ENCODE results near the gene HOTAIR. TPM values are rescaled to one million over a fixed set of nuclear protein-coding genes. Genes with fewer than 3 reads are reported as not detected.

Gene HOTAIR
- total RNA-seq, 1 experiment from 2014 or later, result 5.5 TPM

DNA sequence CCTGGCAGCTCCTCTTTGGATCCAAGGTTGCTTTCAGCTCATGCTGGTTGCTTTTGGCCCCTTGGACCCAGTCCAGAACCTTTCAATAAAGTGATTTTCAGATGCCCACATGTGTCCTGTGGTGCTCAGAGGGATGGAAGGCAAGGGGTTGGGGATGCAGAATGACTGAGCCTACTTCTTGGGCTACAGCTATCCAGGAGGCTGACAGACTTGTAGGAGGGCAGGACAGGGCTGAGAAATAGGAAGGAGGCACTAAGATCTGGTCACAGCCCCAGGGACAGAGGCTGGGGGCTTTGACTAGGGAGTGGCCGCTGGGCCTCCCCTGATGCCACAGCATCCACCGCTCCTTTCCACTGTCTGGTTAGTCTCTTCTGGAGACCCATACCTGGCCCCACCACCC, 3.1 kb downstream of the HOTAIR start:
- Histone ChIP-seq H3K27ac (ENCODE audit: low read depth, low read length, poor library complexity, severe bottlenecking) (no peak overlapping the region), H3K27me3 (replicated peaks; ENCODE audit: insufficient read depth, low read depth, low read length, poor library complexity) (no peaks in the 10 kb centered on the region), H3K36me3 (ENCODE audit: insufficient read depth, low read length, poor library complexity, severe bottlenecking) (no peaks in the 10 kb centered on the region), H3K4me1 (ENCODE audit: insufficient read depth, low read length, poor library complexity, severe bottlenecking) (peaks cover 36% of the 10 kb centered on the region), H3K9me3 (ENCODE audit: low read depth, low read length, poor library complexity, severe bottlenecking) (peaks cover 6% of the 10 kb centered on the region), H3K4me3 (ENCODE audit: low read depth, low read length, poor library complexity, severe bottlenecking) (no peak overlapping the region)
- no peak for DNase-seq (ENCODE audit: low spot score)
- ChIA-PET CTCF (no interaction called here), POLR2A (ENCODE audit: low non-redundant PET) (interaction anchor here (0.6 kb wide), 1 partner anchor 591 kb away, joined by 8 read pairs; the partner anchor contains the start of gene SP1)
- TF ChIP-seq, protein P1, sequence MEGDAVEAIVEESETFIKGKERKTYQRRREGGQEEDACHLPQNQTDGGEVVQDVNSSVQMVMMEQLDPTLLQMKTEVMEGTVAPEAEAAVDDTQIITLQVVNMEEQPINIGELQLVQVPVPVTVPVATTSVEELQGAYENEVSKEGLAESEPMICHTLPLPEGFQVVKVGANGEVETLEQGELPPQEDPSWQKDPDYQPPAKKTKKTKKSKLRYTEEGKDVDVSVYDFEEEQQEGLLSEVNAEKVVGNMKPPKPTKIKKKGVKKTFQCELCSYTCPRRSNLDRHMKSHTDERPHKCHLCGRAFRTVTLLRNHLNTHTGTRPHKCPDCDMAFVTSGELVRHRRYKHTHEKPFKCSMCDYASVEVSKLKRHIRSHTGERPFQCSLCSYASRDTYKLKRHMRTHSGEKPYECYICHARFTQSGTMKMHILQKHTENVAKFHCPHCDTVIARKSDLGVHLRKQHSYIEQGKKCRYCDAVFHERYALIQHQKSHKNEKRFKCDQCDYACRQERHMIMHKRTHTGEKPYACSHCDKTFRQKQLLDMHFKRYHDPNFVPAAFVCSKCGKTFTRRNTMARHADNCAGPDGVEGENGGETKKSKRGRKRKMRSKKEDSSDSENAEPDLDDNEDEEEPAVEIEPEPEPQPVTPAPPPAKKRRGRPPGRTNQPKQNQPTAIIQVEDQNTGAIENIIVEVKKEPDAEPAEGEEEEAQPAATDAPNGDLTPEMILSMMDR (conservative IDR thresholded peaks at IDR 0.05; ENCODE audit: low read depth, low read length), result no peak
- no peak for TF ChIP-seq EZH2 (IDR thresholded peaks at IDR 0.05; ENCODE audit: borderline replicate concordance, low read depth, low read length, poor library complexity, severe bottlenecking)
- no TSS peak for BruUV-seq (replicated peaks)
- intact Hi-C loops (cut with micrococcal nuclease; ENCODE audit: unreplicated experiment), result no loop called here

DNA sequence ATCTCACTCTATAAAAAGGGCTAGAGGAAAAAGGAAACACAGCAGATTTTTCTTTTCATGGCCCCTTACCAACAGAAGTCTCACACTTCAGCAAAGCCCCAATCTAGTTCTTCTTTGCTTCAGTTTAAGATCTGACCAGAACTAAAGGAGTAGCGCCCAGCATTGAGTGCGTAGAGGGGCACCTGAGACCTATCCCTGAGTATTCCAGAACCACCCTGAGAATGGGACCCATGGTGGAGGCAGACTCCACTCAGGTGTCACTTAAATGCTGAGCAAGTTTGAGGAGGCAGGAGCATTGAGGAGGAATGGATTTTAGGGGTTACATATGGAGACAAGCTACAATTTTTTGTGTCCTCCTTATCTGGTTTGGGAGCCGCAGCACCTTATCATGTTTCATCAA, 3.6 kb downstream of the HOTAIR start:
- BruUV-seq (replicated peaks), result no TSS peak
- H3K9me3 ChIP-seq (ENCODE audit: low read depth, low read length, poor library complexity, severe bottlenecking), result peaks cover 6% of the 10 kb centered on the region
- no peak for TF ChIP-seq EZH2 (IDR thresholded peaks at IDR 0.05; ENCODE audit: borderline replicate concordance, low read depth, low read length, poor library complexity, severe bottlenecking)
- TF ChIP-seq, protein P1 (conservative IDR thresholded peaks at IDR 0.05; ENCODE audit: low read depth, low read length), result no peak

DNA sequence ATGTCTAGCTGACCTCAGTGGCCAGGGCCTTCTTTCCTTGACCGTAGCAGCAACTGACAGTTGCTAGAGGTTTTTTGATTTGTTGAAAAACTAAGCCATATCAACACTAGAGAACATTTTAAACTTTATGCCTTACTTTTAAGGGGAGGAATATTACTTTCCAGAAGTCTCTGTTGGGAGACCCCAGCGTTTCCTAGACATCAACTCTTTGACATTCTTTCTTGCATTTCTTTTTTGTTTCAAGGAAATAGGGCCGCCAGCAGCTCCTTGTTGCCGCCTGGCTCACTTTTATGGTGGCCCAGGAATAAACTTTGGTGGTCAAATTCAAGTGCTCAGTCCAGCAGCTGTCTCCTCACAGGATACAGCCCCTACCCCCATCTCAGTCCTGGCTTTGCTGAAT, 4.3 kb downstream of the HOTAIR start:
- H3K9me3 ChIP-seq (ENCODE audit: low read depth, low read length, poor library complexity, severe bottlenecking), result no peaks in the 10 kb centered on the region
- no peak overlapping the region for H3K4me3 ChIP-seq (ENCODE audit: low read depth, low read length, poor library complexity, severe bottlenecking)
- H3K27ac ChIP-seq (ENCODE audit: low read depth, low read length, poor library complexity, severe bottlenecking), result no peak overlapping the region
- H3K27me3 ChIP-seq (replicated peaks; ENCODE audit: insufficient read depth, low read depth, low read length, poor library complexity), result no peaks in the 10 kb centered on the region
- H3K36me3 ChIP-seq (ENCODE audit: insufficient read depth, low read length, poor library complexity, severe bottlenecking), result no peaks in the 10 kb centered on the region
- intact Hi-C loops (cut with micrococcal nuclease; ENCODE audit: unreplicated experiment), result no loop called here
- ChIA-PET CTCF (interaction anchor here (0.6 kb wide), 1 partner anchor 392 kb away, joined by 3 read pairs; no protein-coding TSS in a partner anchor), POLR2A (ENCODE audit: low non-redundant PET) (no interaction called here)
- no peak for DNase-seq (ENCODE audit: low spot score)
- TF ChIP-seq EZH2 (IDR thresholded peaks at IDR 0.05; ENCODE audit: borderline replicate concordance, low read depth, low read length, poor library complexity, severe bottlenecking), result no peak
- TF ChIP-seq, protein P1 (conservative IDR thresholded peaks at IDR 0.05; ENCODE audit: low read depth, low read length), result no peak
- no TSS peak for BruUV-seq (replicated peaks)
- peaks cover 32% of the 10 kb centered on the region for H3K4me1 ChIP-seq (ENCODE audit: insufficient read depth, low read length, poor library complexity, severe bottlenecking)

More for the DNA sequence above, 3.6 kb downstream of the HOTAIR start:
- Histone ChIP-seq H3K4me3 (ENCODE audit: low read depth, low read length, poor library complexity, severe bottlenecking) (no peak overlapping the region), H3K36me3 (ENCODE audit: insufficient read depth, low read length, poor library complexity, severe bottlenecking) (no peaks in the 10 kb centered on the region), H3K4me1 (ENCODE audit: insufficient read depth, low read length, poor library complexity, severe bottlenecking) (peaks cover 33% of the 10 kb centered on the region), H3K27me3 (replicated peaks; ENCODE audit: insufficient read depth, low read depth, low read length, poor library complexity) (no peaks in the 10 kb centered on the region), H3K27ac (ENCODE audit: low read depth, low read length, poor library complexity, severe bottlenecking) (no peak overlapping the region)
- DNase-seq (ENCODE audit: low spot score), result no peak
- CTCF ChIA-PET, result no interaction called here
- POLR2A ChIA-PET (ENCODE audit: low non-redundant PET), result interaction anchor here (0.6 kb wide), 1 partner anchor 591 kb away, joined by 8 read pairs; the partner anchor contains the start of gene SP1
- intact Hi-C loops (cut with micrococcal nuclease; ENCODE audit: unreplicated experiment), result no loop called here
